ENCODE data around the gene GPR17.

GPR17 gene

GRCh38 chr2:127670055-127670956, 24.4 kb downstream of the GPR17 start:
- no peak for DNase-seq (ENCODE audit: low read depth in 1 of 2, low spot score in 1 of 2)

DNA sequence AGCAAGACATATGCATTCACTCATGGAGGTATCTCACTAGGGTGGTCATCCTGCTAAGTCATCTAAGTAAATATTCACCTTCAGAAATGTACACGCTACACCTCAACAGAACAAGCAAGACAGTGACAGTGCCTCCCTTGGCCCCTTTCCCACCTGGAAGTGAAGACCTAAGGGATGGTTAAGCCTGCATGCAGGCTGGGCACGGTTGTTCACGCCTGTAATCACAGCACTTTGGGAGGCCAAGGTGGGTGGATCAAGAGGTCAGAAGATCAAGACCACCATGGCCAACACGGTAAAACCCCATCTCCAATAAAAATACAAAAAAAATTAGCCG, 25.0 kb downstream of the GPR17 start:
- DNase-seq (ENCODE audit: low read depth in 1 of 2, low spot score in 1 of 2) = no peak

GRCh38 chr2:127671557-127672302, 25.8 kb downstream of the GPR17 start:
- DNase-seq (ENCODE audit: low read depth in 1 of 2, low spot score in 1 of 2) = no peak

- DNase-seq (ENCODE audit: low read depth in 1 of 2, low spot score in 1 of 2) = no peak
Measured at GRCh38 chr2:127672341-127673224, 26.6 kb downstream of the GPR17 start.

DNA sequence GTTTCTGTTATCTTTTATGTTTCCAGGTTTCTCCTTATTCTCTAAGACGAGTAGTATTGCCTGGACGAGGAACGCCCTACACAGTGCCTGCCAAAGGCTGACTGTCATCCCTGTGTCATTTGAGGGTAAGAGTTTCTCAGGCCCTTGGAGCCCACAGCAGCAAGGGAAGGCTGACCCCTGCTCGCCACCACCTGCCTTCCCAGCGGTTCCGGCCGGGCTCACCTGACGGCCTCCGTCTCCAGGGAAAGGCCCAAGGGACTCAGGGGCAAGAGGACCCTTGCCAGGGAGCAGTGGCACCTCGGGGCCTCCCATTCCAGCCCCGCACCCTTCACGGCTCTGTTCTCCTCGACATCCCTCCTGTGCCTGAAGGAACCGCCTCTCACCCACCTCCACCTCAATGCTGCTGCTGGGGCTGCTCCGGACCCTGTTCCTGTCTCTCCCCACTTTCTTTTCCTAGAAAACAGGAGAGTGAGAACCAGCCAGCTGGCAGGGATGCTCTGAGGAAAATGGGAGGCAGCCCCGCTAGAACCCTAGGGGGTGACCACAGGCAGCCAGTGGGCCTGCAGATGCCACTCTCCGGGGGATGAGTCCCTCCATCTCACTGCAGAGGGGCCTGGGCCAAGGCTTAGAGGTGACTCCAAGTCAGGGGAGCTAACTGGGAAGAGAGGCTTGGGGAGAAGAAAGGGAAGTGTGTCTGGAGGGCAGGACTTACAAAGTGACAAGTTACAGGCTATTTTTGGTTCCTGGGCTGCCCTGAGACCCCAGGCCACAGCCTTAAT, 27.5 kb downstream of the GPR17 start:
- no peak for DNase-seq (ENCODE audit: low read depth in 1 of 2, low spot score in 1 of 2)

GRCh38 chr2:127674241-127675209, 28.6 kb downstream of the GPR17 start:
- DNase-seq (ENCODE audit: low read depth in 1 of 2, low spot score in 1 of 2) = peak in 1 of 2 donors; percentile 17

DNA sequence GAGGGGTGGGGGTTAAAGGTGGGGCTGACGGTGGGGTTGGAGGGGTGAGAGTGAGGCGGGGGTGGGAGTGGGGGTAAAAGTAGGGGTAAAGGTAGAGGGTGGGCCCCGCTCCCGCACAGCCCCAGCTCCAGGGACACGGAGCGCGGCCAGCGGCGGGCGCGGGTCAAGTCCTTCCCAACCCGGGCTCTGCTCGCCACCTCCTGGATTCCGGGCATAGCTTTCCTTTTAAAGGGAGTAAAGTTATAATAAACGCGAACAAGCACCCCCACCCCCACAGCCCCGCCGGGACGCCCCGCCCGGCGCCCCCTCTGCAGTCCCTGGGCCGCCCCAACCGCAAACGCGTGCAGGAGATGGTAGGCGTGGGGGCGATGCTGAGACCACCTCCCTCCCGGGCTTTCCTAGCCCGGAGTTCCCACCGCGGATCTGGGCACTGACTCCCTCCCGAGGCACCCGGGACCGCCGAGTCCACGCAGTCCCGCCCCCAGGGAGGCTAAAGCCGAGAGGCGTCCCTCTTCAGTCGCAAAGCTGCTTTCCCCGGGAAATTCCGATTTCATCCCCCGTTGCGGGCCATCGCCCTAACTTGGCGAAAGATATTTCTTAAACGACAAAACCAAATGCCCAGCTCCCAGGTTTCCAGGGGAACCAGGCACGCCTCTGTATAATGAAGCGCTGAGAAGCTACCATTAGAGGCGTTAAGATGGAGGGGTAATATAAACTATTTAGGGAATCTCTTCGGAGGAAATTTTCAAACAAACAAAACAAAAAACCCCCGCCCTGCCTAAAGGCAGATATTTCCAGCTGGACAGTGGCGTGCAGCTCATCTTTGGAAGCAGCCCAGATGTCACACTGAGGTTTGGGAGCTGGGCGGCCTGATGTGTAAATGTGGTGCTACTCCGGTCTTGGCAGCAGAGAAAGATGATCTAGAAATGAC, 29.6 kb downstream of the GPR17 start, which contains the start of gene LIMS2:
LIMS2 (minus strand) TSS at position 200 of the 931 bp plus-strand sequence. CDS start 506 bp downstream, outside the sequence.
- no peak for DNase-seq (ENCODE audit: low read depth in 1 of 2, low spot score in 1 of 2)

- DNase-seq (ENCODE audit: low read depth in 1 of 2, low spot score in 1 of 2) = no peak
Measured at GRCh38 chr2:127676906-127677305, 31.0 kb downstream of the GPR17 start.

DNA sequence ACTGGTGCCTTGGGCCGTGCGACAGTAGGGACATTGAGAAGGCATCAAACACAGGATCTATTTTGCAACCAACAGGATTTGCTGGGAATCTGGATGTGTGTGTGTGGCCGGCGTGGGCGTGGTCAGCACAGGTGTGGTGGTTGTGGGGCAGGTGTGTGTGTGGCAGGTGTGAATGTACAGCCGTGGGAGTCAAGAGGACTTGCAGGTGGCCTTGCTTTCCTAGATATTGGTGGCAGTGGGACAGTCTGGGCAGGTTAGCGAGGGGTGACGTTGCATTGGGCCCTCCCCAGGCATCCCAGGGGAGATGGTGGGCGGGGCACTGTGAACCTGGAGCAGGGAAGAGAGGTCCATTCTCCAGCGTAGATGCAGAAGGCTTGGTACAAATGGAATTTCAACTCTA, 32.6 kb downstream of the GPR17 start:
- DNase-seq (ENCODE audit: low read depth in 1 of 2, low spot score in 1 of 2) = no peak

DNA sequence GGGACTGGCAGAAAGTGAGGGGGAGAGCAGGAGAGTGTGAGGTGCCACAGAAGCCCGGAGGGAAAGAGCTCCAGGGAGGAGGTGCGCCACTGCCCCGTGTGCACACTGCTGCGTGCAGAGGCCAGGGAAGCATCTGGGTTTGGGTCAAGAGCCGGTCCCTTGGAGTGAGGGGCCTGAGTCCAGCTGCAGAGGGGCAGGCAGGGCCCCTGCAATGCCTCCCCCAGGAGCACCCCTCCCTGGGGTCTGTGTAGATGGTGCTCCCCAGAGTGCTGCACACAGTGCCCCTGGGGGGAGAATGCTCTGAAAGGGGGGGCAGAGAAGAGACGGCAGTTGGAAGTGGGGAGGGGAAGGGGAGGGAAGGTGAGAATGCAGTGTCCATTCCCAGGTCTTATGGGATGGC, 33.0 kb downstream of the GPR17 start:
- no peak for DNase-seq (ENCODE audit: low read depth in 1 of 2, low spot score in 1 of 2)

DNA sequence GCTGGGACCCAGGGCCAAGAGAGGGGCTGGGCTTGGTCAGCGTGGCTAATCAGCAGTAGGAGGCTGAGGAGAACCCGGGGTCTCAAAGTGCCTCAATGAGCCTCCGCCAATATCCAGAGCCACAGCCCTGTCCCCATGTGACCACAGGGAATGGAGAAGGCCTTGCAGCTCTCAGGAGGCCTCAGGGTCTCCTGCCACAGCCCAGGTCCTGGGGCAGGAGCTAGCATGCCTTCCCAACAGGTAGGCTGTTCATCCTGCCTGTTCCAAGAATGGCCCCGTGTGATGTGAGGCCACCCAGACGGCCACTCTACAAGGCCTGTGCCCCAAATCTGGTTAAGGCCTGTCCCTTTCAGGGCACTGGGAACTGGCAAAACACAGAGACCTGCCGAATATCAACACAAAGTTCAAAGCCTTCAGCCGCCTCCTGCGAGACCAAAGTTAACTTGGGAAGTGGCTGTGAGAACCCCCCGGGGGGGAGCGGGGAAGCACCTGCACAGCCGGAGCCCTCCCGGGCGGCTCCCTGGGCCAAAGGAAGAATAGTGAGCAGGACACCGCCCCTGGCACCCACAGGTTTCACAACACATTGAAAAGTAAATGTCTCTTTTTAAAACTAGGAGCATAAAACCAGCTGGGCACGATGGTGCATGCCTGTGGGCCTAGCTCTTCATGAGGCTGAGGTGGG, 33.9 kb downstream of the GPR17 start:
- no peak for DNase-seq (ENCODE audit: low read depth in 1 of 2, low spot score in 1 of 2)

DNA sequence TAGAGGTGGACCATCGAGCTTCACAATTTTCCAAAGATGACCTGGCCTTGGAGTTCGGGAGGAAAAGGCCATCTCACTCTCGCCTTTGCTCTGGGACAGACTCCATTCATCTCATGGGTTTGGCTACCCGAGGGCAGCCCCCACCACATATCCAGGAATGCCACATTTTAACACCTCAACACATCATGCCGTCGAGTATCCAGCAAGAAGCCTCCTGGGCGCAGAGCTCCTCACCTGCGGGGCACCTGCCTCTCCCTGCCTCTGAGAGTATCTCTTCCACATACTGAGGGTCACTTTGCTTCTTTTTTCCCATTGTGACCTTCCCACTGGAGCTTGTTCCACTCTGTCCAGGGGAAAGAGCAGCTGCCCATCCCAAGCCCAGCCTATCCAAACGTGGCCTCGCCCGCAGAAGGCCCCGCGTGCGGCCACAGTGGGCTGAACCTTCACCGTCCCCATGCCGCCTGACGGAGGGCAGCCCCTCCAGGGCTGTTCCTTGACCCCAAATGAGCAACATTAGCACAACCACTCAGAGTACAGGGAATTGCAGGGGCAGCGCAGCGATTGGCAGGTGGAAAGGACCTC, 34.8 kb downstream of the GPR17 start:
- DNase-seq (ENCODE audit: low read depth in 1 of 2, low spot score in 1 of 2) = no peak

- DNase-seq (ENCODE audit: low read depth in 1 of 2, low spot score in 1 of 2) = no peak
Measured at GRCh38 chr2:127681288-127681804, 35.4 kb downstream of the GPR17 start.

- DNase-seq (ENCODE audit: low read depth in 1 of 2, low spot score in 1 of 2) = no peak
Measured at GRCh38 chr2:127681976-127682857, 36.3 kb downstream of the GPR17 start.

- DNase-seq (ENCODE audit: low read depth in 1 of 2, low spot score in 1 of 2) = no peak
Measured at GRCh38 chr2:127683056-127683455, 37.1 kb downstream of the GPR17 start.

DNA sequence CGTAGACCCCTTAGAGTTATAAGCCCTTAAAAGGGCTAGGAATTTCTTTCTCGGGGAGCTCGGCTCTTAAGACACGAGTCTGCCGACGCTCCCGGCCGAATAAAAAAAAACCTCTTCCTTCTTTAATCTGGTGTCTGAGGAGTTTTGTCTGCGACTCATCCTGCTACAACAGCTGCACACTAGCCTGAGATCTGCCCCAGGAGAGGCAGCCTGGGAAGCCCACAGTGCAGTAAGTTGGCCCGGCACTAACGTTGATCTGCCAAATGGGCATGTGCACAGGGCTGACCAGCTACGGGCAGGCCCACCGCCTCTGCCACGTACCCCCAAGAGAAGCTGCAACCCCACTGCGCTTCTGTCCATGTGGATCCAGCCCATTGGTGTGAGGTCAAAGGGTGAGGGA, 37.8 kb downstream of the GPR17 start:
- no peak for DNase-seq (ENCODE audit: low read depth in 1 of 2, low spot score in 1 of 2)

Measured in stimulated activated CD4-positive, alpha-beta T cell treated with anti-CD3 and anti-CD28 coated beads, Interleukin-15, amount 100 ng/mL, for 1 hour (primary cell).